DOHH2 (cell line): ENCODE measurements around the gene TRPM3.

ENCODE experiments used
- H3F3A ChIP-seq: fragments of 200-600 bp; sonication (generic), shearing (Covaris generic); 2 replicates; pipeline ENCODE4 v1.6.0; 2016; ENCODE audit warnings: antibody characterized with exemption, mild to moderate bottlenecking; ENCODE audit not compliant: control insufficient read depth, insufficient read depth
- H3K27ac ChIP-seq: fragments of 200-600 bp; sonication (generic); 2 replicates; pipeline ENCODE4 v1.5.1; 2014; ENCODE audit warnings: low read depth, mild to moderate bottlenecking, low read length, moderate library complexity
- H3K27me3 ChIP-seq: fragments of 200-600 bp; sonication (generic); 2 replicates; pipeline ENCODE4 v1.6.1; 2014; ENCODE audit warnings: mild to moderate bottlenecking, low read length, mixed read lengths; ENCODE audit not compliant: control insufficient read depth
- H3K36me3 ChIP-seq: fragments of 200-600 bp; sonication (generic); 2 replicates; pipeline ENCODE4 v1.6.1; 2014; ENCODE audit warnings: mild to moderate bottlenecking, low read length, moderate library complexity, mixed read lengths; ENCODE audit not compliant: control insufficient read depth
- H3K4me1 ChIP-seq: fragments of 200-600 bp; sonication (generic); 2 replicates; pipeline ENCODE4 v1.6.1; 2014; ENCODE audit warnings: mild to moderate bottlenecking, low read length, mixed read lengths; ENCODE audit not compliant: control insufficient read depth
- H3K4me2 ChIP-seq: fragments of 200-600 bp; sonication (generic); 2 replicates; pipeline ENCODE4 v1.6.0; 2014; ENCODE audit warnings: mild to moderate bottlenecking, low read length, moderate library complexity
- H3K4me3 ChIP-seq: fragments of 200-600 bp; sonication (generic); 2 replicates; pipeline ENCODE4 v1.5.1; 2014; ENCODE audit warnings: mild to moderate bottlenecking, low read length, mixed read lengths
- H3K79me2 ChIP-seq: fragments of 200-600 bp; sonication (generic); 2 replicates; pipeline ENCODE4 v1.6.1; 2014; ENCODE audit warnings: mild to moderate bottlenecking, low read length, mixed read lengths; ENCODE audit not compliant: control insufficient read depth
- H3K9me2 ChIP-seq: fragments of 200-600 bp; sonication (generic); replicated peaks from 2 replicates; pipeline ENCODE4 v1.6.1; 2014; ENCODE audit warnings: mild to moderate bottlenecking, low read length, mixed read lengths; ENCODE audit not compliant: control insufficient read depth
- H3K9me3 ChIP-seq: fragments of 200-600 bp; sonication (generic); 2 replicates; pipeline ENCODE4 v1.6.1; 2014; ENCODE audit warnings: antibody characterized with exemption, low read length, mixed read lengths; ENCODE audit not compliant: control insufficient read depth, insufficient read depth
- H4K20me1 ChIP-seq: fragments of 200-600 bp; sonication (generic); 2 replicates; pipeline ENCODE4 v1.6.0; 2014; ENCODE audit warnings: low read depth, mild to moderate bottlenecking, antibody characterized with exemption, low read length, moderate library complexity; ENCODE audit not compliant: control insufficient read depth, insufficient read depth
- EZH2phosphoT487 ChIP-seq: fragments of 200-600 bp; sonication (generic); IDR thresholded peaks from 2 replicates; pipeline ENCODE4 v1.6.1; 2017; ENCODE audit warnings: borderline replicate concordance, mild to moderate bottlenecking, antibody characterized with exemption, low read length, moderate library complexity, mixed read lengths
- TF ChIP-seq, protein P1 (sequence below): fragments of 200-600 bp; sonication (generic); IDR thresholded peaks from one replicate; pipeline ENCODE4 v1.5.1; 2014; ENCODE audit warnings: antibody characterized with exemption, mild to moderate bottlenecking, low read depth, low read length; ENCODE audit not compliant: poor library complexity, severe bottlenecking

TRPM3 gene

DNA sequence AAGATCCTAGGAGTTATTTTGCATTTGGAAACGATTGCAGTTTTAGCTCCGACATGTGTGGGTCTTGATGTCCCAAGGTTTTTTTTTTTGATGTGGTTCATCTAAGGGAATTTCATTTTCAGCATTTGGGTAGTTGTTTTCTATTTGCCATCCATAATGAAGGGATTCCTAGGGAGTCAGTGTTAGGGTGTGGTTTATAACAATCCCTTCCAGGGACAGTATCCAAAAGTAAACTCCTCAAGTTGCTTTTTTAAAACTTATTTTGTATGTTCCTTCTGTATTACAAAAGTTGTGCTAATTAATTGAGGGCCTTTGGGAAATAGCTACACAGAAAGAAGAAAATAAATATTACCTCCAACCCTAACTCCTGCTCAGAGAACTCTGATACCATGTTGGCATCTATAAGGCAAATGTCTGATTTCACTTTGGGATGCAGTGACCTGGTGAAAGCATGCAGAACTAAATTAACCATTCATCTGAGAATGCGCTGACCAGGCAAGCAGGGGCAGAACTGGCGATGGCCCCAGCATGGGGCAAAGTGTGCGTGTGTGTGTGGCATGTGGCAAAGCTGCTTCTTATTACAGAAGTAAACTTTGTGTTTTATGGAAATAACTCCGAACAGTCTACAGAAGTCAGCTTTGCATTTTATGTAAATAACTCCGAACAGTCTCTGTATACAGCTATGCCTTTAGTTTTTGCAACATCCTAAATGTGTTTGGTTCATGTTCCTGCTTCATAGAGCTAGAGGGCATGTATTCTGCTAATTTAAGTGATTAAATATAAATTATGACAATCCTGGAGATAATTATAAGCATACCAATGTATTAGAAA lies 237.2 kb downstream of the TRPM3 start:
- no peaks in the 10 kb centered on the region for H3K9me2 ChIP-seq
- H3K27me3 ChIP-seq = no peaks in the 10 kb centered on the region
- H3K79me2 ChIP-seq = no peaks in the 10 kb centered on the region
- H3K9me3 ChIP-seq = no peaks in the 10 kb centered on the region
- no peaks in the 10 kb centered on the region for H3K36me3 ChIP-seq
- no peak overlapping the region for H3K27ac ChIP-seq
- no peak overlapping the region for H3K4me2 ChIP-seq
- H3F3A ChIP-seq = no peaks in the 10 kb centered on the region
- no peak overlapping the region for H3K4me3 ChIP-seq
- no peaks in the 10 kb centered on the region for H3K4me1 ChIP-seq
- TF ChIP-seq, protein P1, sequence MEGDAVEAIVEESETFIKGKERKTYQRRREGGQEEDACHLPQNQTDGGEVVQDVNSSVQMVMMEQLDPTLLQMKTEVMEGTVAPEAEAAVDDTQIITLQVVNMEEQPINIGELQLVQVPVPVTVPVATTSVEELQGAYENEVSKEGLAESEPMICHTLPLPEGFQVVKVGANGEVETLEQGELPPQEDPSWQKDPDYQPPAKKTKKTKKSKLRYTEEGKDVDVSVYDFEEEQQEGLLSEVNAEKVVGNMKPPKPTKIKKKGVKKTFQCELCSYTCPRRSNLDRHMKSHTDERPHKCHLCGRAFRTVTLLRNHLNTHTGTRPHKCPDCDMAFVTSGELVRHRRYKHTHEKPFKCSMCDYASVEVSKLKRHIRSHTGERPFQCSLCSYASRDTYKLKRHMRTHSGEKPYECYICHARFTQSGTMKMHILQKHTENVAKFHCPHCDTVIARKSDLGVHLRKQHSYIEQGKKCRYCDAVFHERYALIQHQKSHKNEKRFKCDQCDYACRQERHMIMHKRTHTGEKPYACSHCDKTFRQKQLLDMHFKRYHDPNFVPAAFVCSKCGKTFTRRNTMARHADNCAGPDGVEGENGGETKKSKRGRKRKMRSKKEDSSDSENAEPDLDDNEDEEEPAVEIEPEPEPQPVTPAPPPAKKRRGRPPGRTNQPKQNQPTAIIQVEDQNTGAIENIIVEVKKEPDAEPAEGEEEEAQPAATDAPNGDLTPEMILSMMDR = no peak
- TF ChIP-seq EZH2phosphoT487 = no peak
- no peaks in the 10 kb centered on the region for H4K20me1 ChIP-seq

DNA sequence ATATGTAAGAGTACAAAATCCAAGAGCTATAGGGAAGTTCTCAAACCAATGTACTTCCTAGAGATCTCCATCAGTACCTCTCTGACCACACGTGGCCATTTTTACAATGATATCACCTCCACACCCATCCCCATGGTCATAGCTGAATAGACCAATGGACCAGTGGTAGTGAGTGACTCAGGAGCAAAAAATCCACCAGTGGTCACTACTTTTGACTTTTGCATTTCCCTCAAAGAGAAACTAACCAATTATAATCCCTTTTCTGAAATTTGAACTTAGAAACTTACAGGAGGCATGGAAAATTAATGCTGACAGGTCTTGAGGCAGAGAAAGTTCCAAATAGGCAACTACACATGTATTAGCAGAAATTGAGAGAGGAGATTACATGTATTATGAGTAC lies 238.4 kb downstream of the TRPM3 start:
- H3F3A ChIP-seq = no peaks in the 10 kb centered on the region
- no peaks in the 10 kb centered on the region for H3K9me3 ChIP-seq
- TF ChIP-seq EZH2phosphoT487 = no peak
- TF ChIP-seq, protein P1 = no peak
- no peaks in the 10 kb centered on the region for H4K20me1 ChIP-seq
- H3K27me3 ChIP-seq = no peaks in the 10 kb centered on the region
- no peaks in the 10 kb centered on the region for H3K79me2 ChIP-seq
- no peak overlapping the region for H3K4me3 ChIP-seq
- no peak overlapping the region for H3K27ac ChIP-seq
- H3K9me2 ChIP-seq = no peaks in the 10 kb centered on the region
- no peak overlapping the region for H3K4me2 ChIP-seq
- no peaks in the 10 kb centered on the region for H3K4me1 ChIP-seq
- no peaks in the 10 kb centered on the region for H3K36me3 ChIP-seq

DNA sequence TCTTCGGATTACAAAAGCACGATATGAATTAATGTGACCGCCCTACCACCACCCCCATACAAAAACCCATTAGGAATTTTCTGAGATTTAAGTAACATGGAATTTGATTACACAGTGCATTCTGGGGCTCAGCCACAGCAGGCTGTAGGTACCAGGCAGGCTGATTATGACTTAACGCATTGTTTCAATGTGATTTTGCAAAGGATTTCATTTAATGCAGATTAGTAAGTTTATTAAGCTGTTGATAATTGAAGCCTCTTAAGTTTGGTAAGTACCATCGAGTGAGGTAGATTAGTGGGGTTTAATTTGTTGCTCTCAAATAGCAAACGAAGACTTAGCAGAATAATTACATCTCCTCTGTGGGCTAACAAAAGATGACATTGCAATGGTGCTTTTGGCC lies 240.1 kb downstream of the TRPM3 start:
- Histone ChIP-seq H3K9me3 (no peaks in the 10 kb centered on the region), H4K20me1 (no peaks in the 10 kb centered on the region), H3K27me3 (no peaks in the 10 kb centered on the region), H3F3A (no peaks in the 10 kb centered on the region), H3K9me2 (no peaks in the 10 kb centered on the region), H3K36me3 (no peaks in the 10 kb centered on the region), H3K4me1 (no peaks in the 10 kb centered on the region), H3K27ac (no peak overlapping the region), H3K4me2 (no peak overlapping the region), H3K4me3 (no peak overlapping the region), H3K79me2 (no peaks in the 10 kb centered on the region)
- TF ChIP-seq, protein P1 = no peak
- no peak for TF ChIP-seq EZH2phosphoT487
